KOPT-K1 (cell line): ENCODE data around the gene POLR3B.

ENCODE experiments used
- H3K27ac ChIP-seq: fragments of 200-600 bp; sonication (generic); 2 replicates; pipeline ENCODE4 v1.5.1; 2016; ENCODE audit warnings: antibody characterized with exemption, mild to moderate bottlenecking, low read depth, low read length; ENCODE audit not compliant: poor library complexity, severe bottlenecking
- H3K36me3 ChIP-seq: fragments of 200-600 bp; sonication (generic); 2 replicates; pipeline ENCODE4 v1.5.1; 2017; ENCODE audit warnings: antibody characterized with exemption, mild to moderate bottlenecking, low read length, moderate library complexity; ENCODE audit not compliant: insufficient read depth
- H3K9me3 ChIP-seq: fragments of 200-600 bp; sonication (generic); 2 replicates; pipeline ENCODE4 v1.5.1; 2017; ENCODE audit warnings: antibody characterized with exemption, low read length, mild to moderate bottlenecking; ENCODE audit not compliant: insufficient read depth, poor library complexity, severe bottlenecking

POLR3B gene

GRCh38 chr12:106495354-106495965, 137.9 kb downstream of the POLR3B start:
- Histone ChIP-seq H3K9me3 (no peaks in the 10 kb centered on the region), H3K27ac (no peak overlapping the region), H3K36me3 (peaks cover 21% of the 10 kb centered on the region)

- H3K36me3 ChIP-seq, result peaks cover 36% of the 10 kb centered on the region
These were observed 140.5 kb downstream of the POLR3B start for GRCh38 chr12:106498056-106498455.

DNA sequence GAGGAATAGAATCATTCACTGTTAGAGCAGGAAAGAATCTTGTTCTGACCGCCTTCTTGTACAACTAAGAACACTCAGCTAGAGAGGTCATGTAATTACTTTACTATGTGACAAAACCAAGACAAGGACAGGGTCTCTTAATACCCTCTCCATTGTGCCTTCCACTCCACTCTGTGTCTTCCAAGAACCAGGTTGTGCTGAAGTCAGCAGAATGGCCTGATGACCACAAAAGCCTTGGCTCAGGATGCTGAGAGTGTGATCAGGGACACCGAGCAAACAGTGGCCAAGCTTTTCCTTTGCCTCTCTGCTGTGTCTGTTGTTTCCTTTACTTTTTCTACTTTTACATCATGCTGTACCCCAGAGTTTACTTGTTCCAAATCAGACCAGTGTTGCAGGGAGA, 142.1 kb downstream of the POLR3B start:
- Histone ChIP-seq H3K27ac (no peak overlapping the region), H3K36me3 (peaks cover 45% of the 10 kb centered on the region), H3K9me3 (no peaks in the 10 kb centered on the region)

More at GRCh38 chr12:106498056-106498455, 140.5 kb downstream of the POLR3B start:
- no peak overlapping the region for H3K27ac ChIP-seq
- no peaks in the 10 kb centered on the region for H3K9me3 ChIP-seq

GRCh38 chr12:106506691-106507090, 149.1 kb downstream of the POLR3B start:
- H3K27ac ChIP-seq, result no peak overlapping the region
- no peaks in the 10 kb centered on the region for H3K9me3 ChIP-seq
- H3K36me3 ChIP-seq, result peaks cover 59% of the 10 kb centered on the region

DNA sequence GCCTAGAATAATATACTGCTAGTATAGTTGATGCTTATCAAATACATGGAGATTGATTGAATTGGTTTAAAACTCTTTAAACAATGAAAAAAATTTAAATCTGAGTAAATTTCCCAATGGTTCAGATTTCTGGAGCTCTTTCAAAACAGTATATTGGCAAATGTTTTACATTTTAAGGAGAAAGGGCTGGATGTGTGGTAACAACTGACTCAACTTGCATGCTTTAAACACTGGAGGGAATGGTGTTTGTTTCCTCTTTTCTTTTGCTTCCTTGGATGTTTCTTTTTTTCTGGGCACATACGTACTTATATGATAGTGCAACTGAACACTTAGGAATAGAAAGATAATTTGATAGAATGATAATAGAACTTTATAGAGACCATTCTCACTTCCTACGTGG, 151.4 kb downstream of the POLR3B start:
- Histone ChIP-seq H3K36me3 (peaks cover 48% of the 10 kb centered on the region), H3K9me3 (no peaks in the 10 kb centered on the region), H3K27ac (no peak overlapping the region)

DNA sequence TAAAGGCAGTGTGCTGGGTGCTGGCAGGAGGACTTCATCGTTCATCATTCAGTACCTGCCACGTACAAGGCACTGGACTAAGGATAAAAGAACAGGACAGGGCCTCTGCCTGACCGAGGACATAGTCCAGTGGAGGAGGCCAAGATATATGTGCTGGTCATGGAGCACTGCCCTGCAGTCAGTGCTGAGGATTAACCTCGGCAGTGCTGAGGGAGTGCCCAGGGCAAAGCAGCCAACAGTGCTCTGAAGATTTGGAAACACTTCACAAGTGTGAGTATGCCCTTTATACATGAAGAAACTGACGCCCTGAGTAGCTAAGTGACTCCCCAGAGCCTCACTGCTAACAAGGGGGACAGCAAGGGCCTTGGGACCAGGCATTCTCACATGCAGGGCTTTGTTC, 153.8 kb downstream of the POLR3B start:
- no peaks in the 10 kb centered on the region for H3K9me3 ChIP-seq
- H3K27ac ChIP-seq, result no peak overlapping the region
- peaks cover 31% of the 10 kb centered on the region for H3K36me3 ChIP-seq

GRCh38 chr12:106517314-106517713, 159.8 kb downstream of the POLR3B start:
- Histone ChIP-seq H3K36me3 (no peaks in the 10 kb centered on the region), H3K9me3 (no peaks in the 10 kb centered on the region), H3K27ac (no peak overlapping the region)

DNA sequence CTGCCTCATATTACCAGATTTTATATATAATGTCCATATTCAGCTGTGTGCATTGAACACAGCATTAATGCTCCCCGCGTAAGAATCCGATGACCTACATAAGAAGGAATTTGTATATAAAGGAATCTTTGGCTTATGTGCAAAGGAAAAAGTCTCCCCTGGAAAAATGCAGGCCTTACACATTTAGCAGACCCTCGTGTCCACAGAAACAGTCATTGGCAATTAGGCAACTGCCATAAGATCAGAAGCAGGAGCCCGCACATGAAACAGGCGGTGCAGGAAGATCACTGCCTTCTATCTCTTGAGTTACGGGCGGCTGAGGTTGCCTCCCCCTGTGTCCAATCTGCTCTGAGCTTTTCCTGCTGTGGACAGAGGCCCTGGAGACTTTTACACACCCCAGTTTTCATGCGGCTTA, 162.1 kb downstream of the POLR3B start:
- no peak overlapping the region for H3K27ac ChIP-seq
- no peaks in the 10 kb centered on the region for H3K9me3 ChIP-seq
- no peaks in the 10 kb centered on the region for H3K36me3 ChIP-seq

GRCh38 chr12:106521901-106522300, 164.4 kb downstream of the POLR3B start:
- no peak overlapping the region for H3K27ac ChIP-seq
- H3K36me3 ChIP-seq, result no peaks in the 10 kb centered on the region
- no peaks in the 10 kb centered on the region for H3K9me3 ChIP-seq

DNA sequence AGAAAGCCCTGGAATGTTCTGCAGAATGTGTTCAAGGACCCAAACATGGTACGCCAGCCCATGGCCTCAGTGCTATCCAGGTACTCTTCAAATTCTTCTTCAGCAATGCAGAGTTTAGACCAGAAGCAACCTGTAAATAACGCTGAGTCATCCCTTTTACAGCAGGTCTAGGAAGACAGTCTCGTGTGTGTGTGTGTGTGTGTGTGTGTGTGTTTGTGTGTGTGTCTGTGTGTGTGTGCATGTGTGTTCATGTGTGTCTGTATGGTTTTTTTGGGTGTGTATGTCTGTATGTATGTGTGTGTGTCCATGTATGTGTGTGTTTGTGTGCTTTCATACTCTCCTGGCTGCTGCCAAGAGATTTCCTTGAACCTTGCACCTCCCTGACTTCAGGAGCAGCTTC, 165.2 kb downstream of the POLR3B start:
- Histone ChIP-seq H3K9me3 (no peaks in the 10 kb centered on the region), H3K27ac (no peak overlapping the region), H3K36me3 (no peaks in the 10 kb centered on the region)

- no peak overlapping the region for H3K27ac ChIP-seq
- H3K36me3 ChIP-seq, result no peaks in the 10 kb centered on the region
- no peaks in the 10 kb centered on the region for H3K9me3 ChIP-seq
These were observed 169.8 kb downstream of the POLR3B start for GRCh38 chr12:106527356-106527755.

DNA sequence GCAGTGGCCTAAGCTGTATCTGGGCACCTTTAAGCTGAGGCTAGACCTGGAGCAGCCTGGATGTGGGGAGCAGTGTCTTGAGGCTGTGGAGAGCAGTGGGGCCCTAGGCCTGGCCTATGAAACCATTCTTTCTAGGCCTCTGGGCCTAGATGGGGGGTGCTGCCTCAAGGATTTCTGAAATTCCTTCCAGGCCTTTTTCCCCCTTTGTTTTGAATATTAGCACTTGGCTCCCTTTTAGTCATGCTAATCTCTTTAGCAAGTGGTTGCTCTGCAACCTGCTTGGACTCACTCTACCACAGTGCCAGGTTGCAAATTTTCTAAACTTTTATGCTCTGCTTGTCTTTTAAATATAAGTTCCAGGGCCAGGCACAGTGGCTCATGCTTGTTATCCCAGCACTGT, 183.7 kb downstream of the POLR3B start:
- Histone ChIP-seq H3K9me3 (no peaks in the 10 kb centered on the region), H3K36me3 (no peaks in the 10 kb centered on the region), H3K27ac (no peak overlapping the region)

DNA sequence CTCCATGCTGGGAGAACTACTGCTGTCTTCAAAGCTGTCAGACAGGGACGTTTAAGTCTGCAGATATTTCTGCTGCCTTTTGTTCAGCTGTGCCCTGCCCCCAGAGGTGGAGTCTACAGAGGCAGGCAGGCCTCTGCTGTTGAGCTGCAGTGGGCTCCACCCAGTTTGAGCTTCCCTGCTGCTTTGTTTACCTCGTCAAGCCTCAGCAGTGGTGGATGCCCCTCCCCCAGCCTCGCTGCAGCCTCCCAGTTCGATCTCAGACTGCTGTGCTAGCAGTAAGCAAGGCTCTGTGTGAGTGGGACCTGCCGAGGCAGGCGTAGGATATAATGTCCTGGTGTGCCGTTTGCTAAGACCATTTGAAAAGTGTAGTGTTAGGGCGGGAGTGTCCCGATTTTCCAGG, 193.9 kb downstream of the POLR3B start:
- Histone ChIP-seq H3K27ac (no peak overlapping the region), H3K9me3 (peaks cover 24% of the 10 kb centered on the region), H3K36me3 (no peaks in the 10 kb centered on the region)

- Histone ChIP-seq H3K36me3 (no peaks in the 10 kb centered on the region), H3K9me3 (peaks cover 24% of the 10 kb centered on the region), H3K27ac (no peak overlapping the region)
These were observed 194.7 kb downstream of the POLR3B start for GRCh38 chr12:106552228-106552627.
